OCI-LY1 (cell line): Measurements from ENCODE around the gene PCDHB2.

Source experiments
- EZH2 ChIP-seq: fragments of 200-600 bp; sonication (generic), shearing (Covaris generic); IDR thresholded peaks from 2 replicates; pipeline ENCODE4 v1.8.0; 2017; ENCODE audit warnings: borderline replicate concordance, mixed run types, mild to moderate bottlenecking, antibody characterized with exemption, low read length, moderate library complexity, mixed read lengths
- TF ChIP-seq, protein P1 (sequence below): fragments of 200-600 bp; sonication (generic), shearing (Covaris generic); IDR thresholded peaks from 2 replicates; pipeline ENCODE4 v1.5.1; 2017; ENCODE audit warnings: mild to moderate bottlenecking, antibody characterized with exemption, low read length, moderate library complexity, mixed read lengths

DNA sequence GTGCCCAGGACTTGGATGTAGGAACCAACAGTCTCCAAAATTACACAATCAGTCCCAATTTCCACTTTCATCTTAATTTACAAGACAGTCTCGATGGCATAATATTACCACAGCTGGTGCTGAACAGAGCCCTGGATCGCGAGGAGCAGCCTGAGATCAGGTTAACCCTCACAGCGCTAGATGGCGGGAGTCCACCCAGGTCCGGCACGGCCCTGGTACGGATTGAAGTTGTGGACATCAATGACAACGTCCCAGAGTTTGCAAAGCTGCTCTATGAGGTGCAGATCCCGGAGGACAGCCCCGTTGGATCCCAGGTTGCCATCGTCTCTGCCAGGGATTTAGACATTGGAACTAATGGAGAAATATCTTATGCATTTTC, 837 bp downstream of the PCDHB2 start:
- TF ChIP-seq, protein P1, sequence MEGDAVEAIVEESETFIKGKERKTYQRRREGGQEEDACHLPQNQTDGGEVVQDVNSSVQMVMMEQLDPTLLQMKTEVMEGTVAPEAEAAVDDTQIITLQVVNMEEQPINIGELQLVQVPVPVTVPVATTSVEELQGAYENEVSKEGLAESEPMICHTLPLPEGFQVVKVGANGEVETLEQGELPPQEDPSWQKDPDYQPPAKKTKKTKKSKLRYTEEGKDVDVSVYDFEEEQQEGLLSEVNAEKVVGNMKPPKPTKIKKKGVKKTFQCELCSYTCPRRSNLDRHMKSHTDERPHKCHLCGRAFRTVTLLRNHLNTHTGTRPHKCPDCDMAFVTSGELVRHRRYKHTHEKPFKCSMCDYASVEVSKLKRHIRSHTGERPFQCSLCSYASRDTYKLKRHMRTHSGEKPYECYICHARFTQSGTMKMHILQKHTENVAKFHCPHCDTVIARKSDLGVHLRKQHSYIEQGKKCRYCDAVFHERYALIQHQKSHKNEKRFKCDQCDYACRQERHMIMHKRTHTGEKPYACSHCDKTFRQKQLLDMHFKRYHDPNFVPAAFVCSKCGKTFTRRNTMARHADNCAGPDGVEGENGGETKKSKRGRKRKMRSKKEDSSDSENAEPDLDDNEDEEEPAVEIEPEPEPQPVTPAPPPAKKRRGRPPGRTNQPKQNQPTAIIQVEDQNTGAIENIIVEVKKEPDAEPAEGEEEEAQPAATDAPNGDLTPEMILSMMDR = no peak
- TF ChIP-seq EZH2 = no peak
